Large intestine (tissue), 3 donors: Measurements from ENCODE around the gene F9. TPM values are rescaled to one million over a fixed set of nuclear protein-coding genes. Genes with fewer than 3 reads are reported as not detected.

ENCODE experiments used
- DNase-seq, 2 donors: peaks; one replicate each; pipeline versions ENCODE4 v3.0.0 to v3.0.0-alpha.2; 2013
- H3K27ac ChIP-seq: one replicate; pipeline ENCODE4 v1.5.1; 2013; ENCODE audit warnings: low read length
- H3K27me3 ChIP-seq: 2 replicates; pipeline ENCODE4 v1.6.1; 2013; ENCODE audit warnings: low read length; ENCODE audit not compliant: control insufficient read depth, insufficient read depth
- H3K36me3 ChIP-seq: 2 replicates; pipeline ENCODE4 v1.6.1; 2013; ENCODE audit warnings: low read length; ENCODE audit not compliant: control insufficient read depth, insufficient read depth
- H3K4me1 ChIP-seq: one replicate; pipeline ENCODE4 v1.6.1; 2013; ENCODE audit warnings: low read length; ENCODE audit not compliant: control insufficient read depth, insufficient read depth
- H3K4me3 ChIP-seq: one replicate; pipeline ENCODE4 v1.5.1; 2013; ENCODE audit warnings: low read length
- H3K9me3 ChIP-seq: one replicate; pipeline ENCODE4 v1.6.1; 2013; ENCODE audit warnings: mild to moderate bottlenecking, low read depth, low read length, moderate library complexity; ENCODE audit not compliant: control insufficient read depth
- WGBS: methylation state at CpG from one replicate; pipeline ENCODE4 v1.1.5; 2013; ENCODE audit warnings: low lambda C conversion rate; ENCODE audit not compliant: insufficient coverage; 5-methylcytosine and 5-hydroxymethylcytosine counted together
- polyA plus RNA-seq: library from polyadenylated mRNA; unstranded; fragments of 120-200 nt; gene quantifications from one replicate; pipeline ENCODE4 v1.2.1, GENCODE V29; 2013

F9 gene
- polyA plus RNA-seq, 1 donor, result not detected

GRCh38 chrX:139596068-139596467, 65.5 kb downstream of the F9 start:
- WGBS, result no CpG with 5 or more reads among the region's 4 CpGs
- H3K27ac ChIP-seq, result no peak overlapping the region
- no peak for DNase-seq
- H3K4me1 ChIP-seq, result no peaks in the 10 kb centered on the region
- H3K9me3 ChIP-seq, result no peaks in the 10 kb centered on the region
- no peaks in the 10 kb centered on the region for H3K36me3 ChIP-seq
- H3K27me3 ChIP-seq, result no peaks in the 10 kb centered on the region
- H3K4me3 ChIP-seq, result no peak overlapping the region

DNA sequence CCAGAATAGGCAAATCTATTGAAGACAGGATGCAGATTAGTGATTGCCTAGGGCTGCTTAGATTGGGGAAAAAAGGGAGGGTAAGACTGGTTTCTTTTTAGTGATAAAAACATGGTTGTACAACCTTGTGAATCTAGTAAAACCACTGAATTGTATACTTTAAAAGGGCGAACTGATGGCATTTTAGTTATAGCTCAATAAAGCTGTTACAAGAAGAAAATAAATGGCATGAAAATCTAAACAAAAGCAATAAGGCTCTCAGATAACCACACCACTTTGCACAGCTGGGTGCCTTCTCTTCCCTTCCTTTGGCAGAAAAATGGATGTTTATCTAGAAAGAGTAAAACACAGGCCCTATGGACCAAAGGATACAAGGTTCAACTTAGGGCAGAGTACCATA, 69.6 kb downstream of the F9 start:
- no peak overlapping the region for H3K27ac ChIP-seq
- H3K4me1 ChIP-seq, result no peaks in the 10 kb centered on the region
- no peaks in the 10 kb centered on the region for H3K27me3 ChIP-seq
- H3K36me3 ChIP-seq, result no peaks in the 10 kb centered on the region
- no peaks in the 10 kb centered on the region for H3K9me3 ChIP-seq
- WGBS, result no CpG with 5 or more reads among the region's 1 CpG
- H3K4me3 ChIP-seq, result no peak overlapping the region
- DNase-seq, result no peak

Other genes starting within 250 kb of the F9 start
- gene MCF2, start 177.4 kb downstream of the F9 start, polyA plus RNA-seq, result 0.13 TPM